ENCODE results near the gene BCAS3.

- TF ChIP-seq CTCF (IDR thresholded peaks at IDR 0.05; ENCODE audit: poor library complexity, severe bottlenecking) (no peak), SMC3 (conservative IDR thresholded peaks at IDR 0.05; ENCODE audit: poor library complexity) (no peak), TAF1 (IDR thresholded peaks at IDR 0.05; ENCODE audit: low read depth) (no peak), EZH2 (IDR thresholded peaks at IDR 0.05; ENCODE audit: borderline replicate concordance, insufficient read depth, low read length, poor library complexity, severe bottlenecking) (no peak), REST (IDR thresholded peaks at IDR 0.05; ENCODE audit: borderline replicate concordance) (no peak), POLR2AphosphoS5 (IDR thresholded peaks at IDR 0.05) (no peak)
These were observed 497.9 kb downstream of the BCAS3 start for GRCh38 chr17:61175298-61176142.
